ENCODE data around the gene FAM170A. TPM values are rescaled to one million over a fixed set of nuclear protein-coding genes. Genes with fewer than 3 reads are reported as not detected.

The FAM170A gene
- total and polyA plus RNA-seq, 4 donors = not detected

Other genes with a start within 250 kb of the FAM170A start
- 100 to 1,000 TPM; 201 to 287 TPM for gene HSD17B4, start 177.1 kb upstream of the FAM170A start, total RNA-seq
- gene HSD17B4, start 177.1 kb upstream of the FAM170A start, polyA plus RNA-seq (ENCODE audit: insufficient read length in 2 of 2) = 100 to 1,000 TPM; 193 to 231 TPM